GM18498 (cell line): ENCODE data around the gene FKBP3.
"Not testable (repeated sequence)": the region's sequence is repeated elsewhere in the genome, so short reads cannot be mapped to it uniquely, and the experiment has no call there.

Source experiments
- ATAC-seq: cut with Tn5 transposase; IDR thresholded peaks from one replicate; pipeline ENCODE4 v1.9.1; 2021; ENCODE audit warnings: mild to moderate bottlenecking, moderate library complexity; ENCODE audit not compliant: unreplicated experiment

Gene FKBP3

GRCh38 chr14:45114327-45114726 is 20.0 kb downstream of the FKBP3 start:
- no peak for ATAC-seq

- ATAC-seq, result no peak
Measured at GRCh38 chr14:45112896-45113781, 21.1 kb downstream of the FKBP3 start.

- ATAC-seq, result no peak
Measured at GRCh38 chr14:45104561-45104960, 29.7 kb downstream of the FKBP3 start.

- no peak for ATAC-seq
Measured at GRCh38 chr14:45103806-45104205, 30.5 kb downstream of the FKBP3 start.

- no peak for ATAC-seq
Measured at GRCh38 chr14:45096218-45096617, 38.1 kb downstream of the FKBP3 start.

GRCh38 chr14:45095143-45095542 is 39.1 kb downstream of the FKBP3 start:
- no peak for ATAC-seq

GRCh38 chr14:45094275-45094674 is 40.0 kb downstream of the FKBP3 start:
- no peak for ATAC-seq

- ATAC-seq, result no peak
Measured at GRCh38 chr14:45091710-45092109, 42.6 kb downstream of the FKBP3 start.

- peak; percentile 79 for ATAC-seq
Measured at GRCh38 chr14:45089813-45090212, 44.5 kb downstream of the FKBP3 start.

- no peak for ATAC-seq
Measured at GRCh38 chr14:45084946-45085346, 49.3 kb downstream of the FKBP3 start.

GRCh38 chr14:45083976-45084722 is 50.1 kb downstream of the FKBP3 start, which contains the start of gene PRPF39:
PRPF39 (plus strand) TSS chr14:45084116; CDS start chr14:45095240, 11,124 bp downstream.
- ATAC-seq, result peak; percentile 89

- ATAC-seq, result no peak
Measured at GRCh38 chr14:45083617-45083975, 50.7 kb downstream of the FKBP3 start.

GRCh38 chr14:45082420-45082819 is 51.9 kb downstream of the FKBP3 start:
- no peak for ATAC-seq

- ATAC-seq, result not testable (repeated sequence)
Measured at GRCh38 chr14:45081096-45081495, 53.2 kb downstream of the FKBP3 start.

GRCh38 chr14:45080416-45080968 is 53.8 kb downstream of the FKBP3 start:
- not testable (repeated sequence) for ATAC-seq

GRCh38 chr14:45078323-45078722 is 56.0 kb downstream of the FKBP3 start:
- no peak for ATAC-seq

- no peak for ATAC-seq
Measured at GRCh38 chr14:45073231-45073879, 60.9 kb downstream of the FKBP3 start.

GRCh38 chr14:45072126-45072525 is 62.2 kb downstream of the FKBP3 start:
- ATAC-seq, result no peak

GRCh38 chr14:45070215-45070614 is 64.1 kb downstream of the FKBP3 start:
- ATAC-seq, result no peak

- no peak for ATAC-seq
Measured at GRCh38 chr14:45068396-45068795, 65.9 kb downstream of the FKBP3 start.

GRCh38 chr14:45066667-45067066 is 67.6 kb downstream of the FKBP3 start:
- no peak for ATAC-seq
